ENCODE results near the gene NEK6.

The NEK6 gene

GRCh38 chr9:124361128-124361527 is 103.4 kb downstream of the NEK6 start:
- DNase-seq: no peak
- Histone ChIP-seq H3K4me3 (no peak overlapping the region), H3K27me3 (no peaks in the 10 kb centered on the region), H3K36me3 (peaks cover 0 to 11% (median 7%) of the 10 kb centered on the region in 3 donors), H3K4me1 (no peaks in the 10 kb centered on the region), H3K9me3 (no peaks in the 10 kb centered on the region), H3K27ac (no peak overlapping the region)
- TF ChIP-seq, protein P1, sequence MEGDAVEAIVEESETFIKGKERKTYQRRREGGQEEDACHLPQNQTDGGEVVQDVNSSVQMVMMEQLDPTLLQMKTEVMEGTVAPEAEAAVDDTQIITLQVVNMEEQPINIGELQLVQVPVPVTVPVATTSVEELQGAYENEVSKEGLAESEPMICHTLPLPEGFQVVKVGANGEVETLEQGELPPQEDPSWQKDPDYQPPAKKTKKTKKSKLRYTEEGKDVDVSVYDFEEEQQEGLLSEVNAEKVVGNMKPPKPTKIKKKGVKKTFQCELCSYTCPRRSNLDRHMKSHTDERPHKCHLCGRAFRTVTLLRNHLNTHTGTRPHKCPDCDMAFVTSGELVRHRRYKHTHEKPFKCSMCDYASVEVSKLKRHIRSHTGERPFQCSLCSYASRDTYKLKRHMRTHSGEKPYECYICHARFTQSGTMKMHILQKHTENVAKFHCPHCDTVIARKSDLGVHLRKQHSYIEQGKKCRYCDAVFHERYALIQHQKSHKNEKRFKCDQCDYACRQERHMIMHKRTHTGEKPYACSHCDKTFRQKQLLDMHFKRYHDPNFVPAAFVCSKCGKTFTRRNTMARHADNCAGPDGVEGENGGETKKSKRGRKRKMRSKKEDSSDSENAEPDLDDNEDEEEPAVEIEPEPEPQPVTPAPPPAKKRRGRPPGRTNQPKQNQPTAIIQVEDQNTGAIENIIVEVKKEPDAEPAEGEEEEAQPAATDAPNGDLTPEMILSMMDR (IDR thresholded peaks at IDR 0.05): no peak
- intact Hi-C loops (cut with DNase I; ENCODE audit: low total_unique reads): no loop called here

GRCh38 chr9:124363326-124364096 is 105.8 kb downstream of the NEK6 start:
- no peaks in the 10 kb centered on the region for H3K9me3 ChIP-seq
- intact Hi-C loops (cut with DNase I; ENCODE audit: low total_unique reads): no loop called here
- H3K4me3 ChIP-seq: no peak overlapping the region
- TF ChIP-seq, protein P1 (IDR thresholded peaks at IDR 0.05): no peak
- peaks cover 0 to 8% (median 0%) of the 10 kb centered on the region in 3 donors for H3K36me3 ChIP-seq
- H3K27me3 ChIP-seq: no peaks in the 10 kb centered on the region
- H3K27ac ChIP-seq: no peak overlapping the region
- no peak for DNase-seq
- H3K4me1 ChIP-seq: no peaks in the 10 kb centered on the region

DNA sequence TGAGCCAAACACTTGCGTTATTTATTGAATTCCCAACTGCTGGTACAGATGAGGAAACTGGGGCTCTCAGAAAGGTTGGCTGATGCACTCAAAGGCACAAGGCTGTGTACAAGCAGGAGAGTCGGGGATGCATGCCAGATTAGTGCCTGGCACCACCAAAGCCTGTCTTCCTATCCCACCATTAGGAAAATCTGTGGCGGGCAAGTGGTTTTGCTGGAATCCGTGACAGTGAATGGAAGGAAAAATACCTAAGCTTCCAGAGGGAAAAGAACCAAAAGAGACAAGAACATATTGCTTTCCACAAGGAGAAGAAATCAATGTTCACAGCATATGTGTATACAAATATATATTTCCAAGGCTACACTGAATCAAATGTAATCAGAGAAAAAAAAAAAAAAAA is 106.4 kb downstream of the NEK6 start:
- intact Hi-C loops (cut with DNase I; ENCODE audit: low total_unique reads): no loop called here
- no peak for DNase-seq
- no peak overlapping the region for H3K4me3 ChIP-seq
- no peak overlapping the region for H3K27ac ChIP-seq
- no peaks in the 10 kb centered on the region for H3K4me1 ChIP-seq
- H3K27me3 ChIP-seq: no peaks in the 10 kb centered on the region
- no peaks in the 10 kb centered on the region for H3K9me3 ChIP-seq
- peaks cover 0 to 8% (median 0%) of the 10 kb centered on the region in 3 donors for H3K36me3 ChIP-seq
- TF ChIP-seq, protein P1 (IDR thresholded peaks at IDR 0.05): no peak

DNA sequence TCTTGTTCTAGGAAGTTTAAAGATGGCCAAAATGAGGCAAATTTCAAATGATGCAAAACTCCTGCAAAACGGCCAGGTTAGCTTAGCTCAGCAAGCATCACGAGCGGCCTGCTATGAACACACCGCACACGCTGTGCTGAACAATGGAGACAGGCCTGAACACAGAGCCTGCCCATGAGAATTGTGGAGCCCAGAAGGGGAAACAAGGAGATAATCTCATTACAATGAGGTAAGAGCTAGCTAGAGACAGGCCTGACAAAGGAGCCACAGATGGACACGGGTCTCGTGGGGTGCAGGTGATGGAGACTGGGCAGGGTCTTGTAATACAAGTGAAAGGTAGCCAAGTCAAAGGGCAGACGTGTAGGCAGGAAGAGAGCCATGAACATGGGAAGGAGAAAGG is 107.3 kb downstream of the NEK6 start:
- DNase-seq: no peak
- intact Hi-C loops (cut with DNase I; ENCODE audit: low total_unique reads): no loop called here
- TF ChIP-seq, protein P1 (IDR thresholded peaks at IDR 0.05): no peak
- no peaks in the 10 kb centered on the region for H3K9me3 ChIP-seq
- H3K27me3 ChIP-seq: no peaks in the 10 kb centered on the region
- H3K36me3 ChIP-seq: peaks cover 0 to 8% (median 0%) of the 10 kb centered on the region in 3 donors
- H3K4me1 ChIP-seq: no peaks in the 10 kb centered on the region
- H3K27ac ChIP-seq: no peak overlapping the region
- H3K4me3 ChIP-seq: no peak overlapping the region

GRCh38 chr9:124366476-124367220 is 108.9 kb downstream of the NEK6 start:
- H3K27ac ChIP-seq: no peak overlapping the region
- no peaks in the 10 kb centered on the region for H3K4me1 ChIP-seq
- TF ChIP-seq, protein P1 (IDR thresholded peaks at IDR 0.05): no peak
- H3K36me3 ChIP-seq: peaks cover 0 to 8% (median 0%) of the 10 kb centered on the region in 3 donors
- DNase-seq: no peak
- H3K9me3 ChIP-seq: no peaks in the 10 kb centered on the region
- no peak overlapping the region for H3K4me3 ChIP-seq
- H3K27me3 ChIP-seq: no peaks in the 10 kb centered on the region
- intact Hi-C loops (cut with DNase I; ENCODE audit: low total_unique reads): no loop called here

All from tibial artery (tissue), 4 donors.